ENCODE results near the gene DOCK4.

- TF ChIP-seq EZH2 (IDR thresholded peaks at IDR 0.05; ENCODE audit: borderline replicate concordance, control insufficient read depth, low read depth, low read length), result no peak
- no peak for TF ChIP-seq SMAD1 (IDR thresholded peaks at IDR 0.05; ENCODE audit: low read depth, partially characterized antibody)
- TF ChIP-seq CREB1 (IDR thresholded peaks at IDR 0.05; ENCODE audit: low read depth), result no peak
- TF ChIP-seq NFIC (IDR thresholded peaks at IDR 0.05; ENCODE audit: low read depth, low read length), result no peak
- TF ChIP-seq SP1 (IDR thresholded peaks at IDR 0.05; ENCODE audit: low read depth, low read length), result no peak
- no peak for TF ChIP-seq MTA3 (IDR thresholded peaks at IDR 0.05; ENCODE audit: borderline replicate concordance, low read length)
- TF ChIP-seq POLR2A (IDR thresholded peaks at IDR 0.05; ENCODE audit: low read depth, low read length), result no peak
- no peak for TF ChIP-seq HDGF (IDR thresholded peaks at IDR 0.05)
- TF ChIP-seq, protein P1, sequence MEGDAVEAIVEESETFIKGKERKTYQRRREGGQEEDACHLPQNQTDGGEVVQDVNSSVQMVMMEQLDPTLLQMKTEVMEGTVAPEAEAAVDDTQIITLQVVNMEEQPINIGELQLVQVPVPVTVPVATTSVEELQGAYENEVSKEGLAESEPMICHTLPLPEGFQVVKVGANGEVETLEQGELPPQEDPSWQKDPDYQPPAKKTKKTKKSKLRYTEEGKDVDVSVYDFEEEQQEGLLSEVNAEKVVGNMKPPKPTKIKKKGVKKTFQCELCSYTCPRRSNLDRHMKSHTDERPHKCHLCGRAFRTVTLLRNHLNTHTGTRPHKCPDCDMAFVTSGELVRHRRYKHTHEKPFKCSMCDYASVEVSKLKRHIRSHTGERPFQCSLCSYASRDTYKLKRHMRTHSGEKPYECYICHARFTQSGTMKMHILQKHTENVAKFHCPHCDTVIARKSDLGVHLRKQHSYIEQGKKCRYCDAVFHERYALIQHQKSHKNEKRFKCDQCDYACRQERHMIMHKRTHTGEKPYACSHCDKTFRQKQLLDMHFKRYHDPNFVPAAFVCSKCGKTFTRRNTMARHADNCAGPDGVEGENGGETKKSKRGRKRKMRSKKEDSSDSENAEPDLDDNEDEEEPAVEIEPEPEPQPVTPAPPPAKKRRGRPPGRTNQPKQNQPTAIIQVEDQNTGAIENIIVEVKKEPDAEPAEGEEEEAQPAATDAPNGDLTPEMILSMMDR (IDR thresholded peaks at IDR 0.05 in 2 of 3, conservative IDR thresholded peaks at IDR 0.05 in 1 of 3; ENCODE audit: control insufficient read depth in 2 of 3, extremely low read depth in 1 of 3, insufficient read depth in 1 of 3, low read depth in 3 of 3, low read length in 3 of 3), result no peak
- TF ChIP-seq CBFB (IDR thresholded peaks at IDR 0.05; ENCODE audit: low read depth), result no peak
- TF ChIP-seq ETV6 (conservative IDR thresholded peaks at IDR 0.05 in 1 of 2, IDR thresholded peaks at IDR 0.05 in 1 of 2; ENCODE audit: borderline replicate concordance in 1 of 2, low read depth in 1 of 2), result no peak
- no peak for TF ChIP-seq BCLAF1 (IDR thresholded peaks at IDR 0.05)
- no peak for TF ChIP-seq NBN (IDR thresholded peaks at IDR 0.05)
Observed at GRCh38 chr7:112214268-112214667, 8.1 kb upstream of the DOCK4 start.
